ENCODE measurements around the gene CRIP3.
"Not testable (repeated sequence)": the region's sequence is repeated elsewhere in the genome, so short reads cannot be mapped to it uniquely, and the experiment has no call there.

Gene CRIP3

DNA sequence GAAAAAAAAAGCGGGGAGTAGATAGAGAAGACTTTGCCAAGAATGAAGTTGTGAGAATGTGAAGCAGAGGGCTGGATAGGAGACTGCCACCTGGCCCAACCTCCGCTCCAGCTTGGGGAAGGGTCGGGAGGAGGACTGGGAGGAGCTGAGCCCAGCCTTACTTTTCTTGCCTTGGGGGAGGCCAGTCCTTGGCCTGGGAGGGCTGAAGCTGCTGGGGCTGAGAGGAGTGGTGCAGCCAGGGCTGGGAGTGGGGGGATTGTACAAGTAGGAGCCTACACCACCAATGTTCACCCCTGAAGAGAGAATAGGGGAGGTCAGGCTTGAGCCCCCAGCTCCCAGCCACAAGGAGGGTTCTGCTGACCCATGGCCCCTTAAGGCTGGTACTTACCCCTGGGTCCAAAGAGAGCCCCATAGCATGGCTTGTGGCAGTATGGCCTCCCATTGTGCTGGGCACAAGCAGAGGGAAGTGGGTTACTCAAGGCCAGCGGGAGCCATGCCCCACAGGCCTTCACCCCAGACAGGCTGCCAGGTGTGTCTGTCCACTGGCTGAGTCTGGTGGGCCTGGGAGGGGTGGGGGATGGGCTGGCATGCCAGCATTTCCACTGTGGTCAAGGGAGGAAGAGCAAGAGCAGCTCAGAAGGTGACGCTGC, 1.1 kb downstream of the CRIP3 start:
- DNase-seq (ENCODE audit: insufficient read length, low spot score) (no peak), FAIRE-seq (no peak)

DNA sequence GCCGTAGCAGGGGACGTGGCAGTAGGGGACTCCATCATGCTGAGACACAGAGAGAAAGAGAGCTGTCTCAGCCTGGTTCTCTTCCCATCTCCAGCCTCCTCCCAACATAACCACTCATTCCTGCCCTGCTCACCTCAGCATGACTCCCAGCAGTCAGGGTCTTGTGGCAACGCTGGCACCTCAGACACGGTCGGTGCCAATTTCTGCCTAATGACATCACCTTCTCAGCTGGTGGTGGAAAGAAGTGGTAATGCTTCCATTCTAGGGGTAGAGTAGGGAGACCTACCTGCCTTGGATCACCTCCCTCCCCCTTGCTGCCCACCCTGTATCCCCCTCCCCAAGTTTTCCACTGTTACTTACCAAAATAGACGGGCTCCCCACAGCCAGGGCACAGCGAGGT, 2.5 kb downstream of the CRIP3 start:
- FAIRE-seq, result peak; percentile 33

DNA sequence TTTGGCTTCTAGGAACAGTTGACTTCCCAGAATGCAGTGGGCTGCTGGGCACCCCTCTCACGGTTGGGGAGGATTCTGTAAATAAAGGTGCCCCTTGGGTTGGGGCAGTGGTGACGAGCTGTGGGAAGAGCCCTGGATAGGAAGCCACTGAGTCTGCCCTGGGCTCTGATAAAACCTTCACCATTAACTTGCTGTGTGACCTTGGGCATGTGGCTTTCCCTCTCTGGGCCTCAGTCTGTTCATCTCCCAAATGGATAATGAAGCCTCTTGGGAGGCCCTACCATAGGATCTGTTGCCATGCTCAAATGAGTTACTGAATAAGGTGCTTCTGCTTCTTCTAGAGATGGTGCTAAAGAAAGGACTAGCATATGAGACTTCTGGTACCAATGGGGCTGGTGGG, 3.7 kb downstream of the CRIP3 start:
- no peak for FAIRE-seq
- DNase-seq (ENCODE audit: insufficient read length, low spot score), result no peak

More for the DNA sequence above, 2.5 kb downstream of the CRIP3 start:
- no peak for DNase-seq (ENCODE audit: insufficient read length, low spot score)

DNA sequence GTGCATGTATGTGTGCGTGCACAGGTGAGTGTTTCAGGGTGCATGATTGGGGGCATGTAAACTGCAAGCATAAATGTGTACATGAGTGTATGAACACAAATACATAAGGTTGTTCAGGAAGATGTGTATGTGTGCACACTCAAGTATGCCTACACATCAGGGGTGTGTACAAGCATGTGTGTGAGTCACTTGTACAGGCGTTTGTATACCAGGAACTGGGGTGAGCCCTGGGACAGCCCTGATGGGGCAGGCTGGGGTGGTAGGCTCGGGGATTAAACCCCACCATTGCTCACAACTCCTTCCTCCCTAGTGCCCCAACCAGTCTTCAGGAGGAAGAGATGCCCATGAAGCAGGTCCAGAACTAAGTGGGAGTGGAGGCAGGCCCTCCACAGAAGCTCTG, 4.3 kb downstream of the CRIP3 start:
- peak; percentile 57 for FAIRE-seq
- DNase-seq (ENCODE audit: insufficient read length, low spot score), result no peak

DNA sequence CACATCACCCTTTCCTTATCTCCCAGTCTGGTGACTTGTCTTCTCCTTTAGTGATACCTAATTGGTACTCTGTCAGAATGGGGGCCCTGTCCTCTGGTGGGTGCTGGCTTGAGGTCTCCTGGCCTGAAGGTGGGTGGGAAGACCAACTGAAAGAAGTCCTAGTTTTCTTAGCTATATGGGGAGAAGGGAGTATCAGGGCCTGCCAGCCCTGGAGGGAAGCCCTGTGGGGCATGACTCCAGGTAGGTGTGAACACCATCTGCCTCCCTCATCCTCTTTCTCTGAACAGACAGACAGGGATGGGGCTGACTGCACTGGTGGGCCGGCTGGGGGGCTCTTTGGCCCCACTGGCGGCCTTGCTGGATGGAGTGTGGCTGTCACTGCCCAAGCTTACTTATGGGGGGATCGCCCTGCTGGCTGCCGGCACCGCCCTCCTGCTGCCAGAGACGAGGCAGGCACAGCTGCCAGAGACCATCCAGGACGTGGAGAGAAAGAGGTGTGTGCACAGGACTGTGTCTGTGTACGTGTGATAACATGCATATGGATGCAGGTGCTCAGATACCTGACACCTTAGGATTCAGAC, 4.8 kb downstream of the CRIP3 start:
- DNase-seq (ENCODE audit: insufficient read length, low spot score), result no peak
- peak; percentile 20 for FAIRE-seq

DNA sequence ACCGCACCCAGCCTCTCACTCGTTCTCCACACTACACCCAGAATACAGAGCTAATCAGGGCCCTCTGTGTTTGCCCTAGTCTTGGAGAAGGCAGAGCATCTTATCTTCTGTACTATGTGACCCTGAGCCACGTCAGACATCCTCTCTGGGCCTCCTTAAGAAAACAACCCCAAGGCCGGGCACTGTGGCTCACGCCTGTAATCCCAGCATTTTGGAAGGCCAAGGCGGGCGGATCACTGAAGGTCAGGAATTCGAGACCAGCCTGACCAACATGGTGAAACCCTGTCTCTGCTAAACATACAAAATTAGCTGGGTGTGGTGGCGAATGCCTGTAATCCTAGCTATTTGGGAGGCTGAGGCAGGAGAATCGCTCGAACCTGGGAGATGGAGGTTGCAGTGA, 5.6 kb downstream of the CRIP3 start:
- not testable (repeated sequence) for DNase-seq (ENCODE audit: insufficient read length, low spot score); FAIRE-seq

DNA sequence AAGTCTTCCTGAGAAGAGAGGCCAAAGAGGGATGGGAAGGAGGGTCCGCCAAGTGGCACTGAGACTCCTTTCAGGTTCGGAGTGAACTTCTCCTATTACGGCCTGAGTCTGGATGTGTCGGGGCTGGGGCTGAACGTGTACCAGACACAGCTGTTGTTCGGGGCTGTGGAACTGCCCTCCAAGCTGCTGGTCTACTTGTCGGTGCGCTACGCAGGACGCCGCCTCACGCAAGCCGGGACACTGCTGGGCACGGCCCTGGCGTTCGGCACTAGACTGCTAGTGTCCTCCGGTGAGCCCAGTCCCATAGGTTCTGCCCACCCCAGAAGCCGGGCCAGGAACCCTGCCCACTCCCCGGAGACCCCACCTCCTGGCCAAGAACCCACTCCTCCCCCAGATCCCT, 6.5 kb downstream of the CRIP3 start:
- no peak for FAIRE-seq

DNA sequence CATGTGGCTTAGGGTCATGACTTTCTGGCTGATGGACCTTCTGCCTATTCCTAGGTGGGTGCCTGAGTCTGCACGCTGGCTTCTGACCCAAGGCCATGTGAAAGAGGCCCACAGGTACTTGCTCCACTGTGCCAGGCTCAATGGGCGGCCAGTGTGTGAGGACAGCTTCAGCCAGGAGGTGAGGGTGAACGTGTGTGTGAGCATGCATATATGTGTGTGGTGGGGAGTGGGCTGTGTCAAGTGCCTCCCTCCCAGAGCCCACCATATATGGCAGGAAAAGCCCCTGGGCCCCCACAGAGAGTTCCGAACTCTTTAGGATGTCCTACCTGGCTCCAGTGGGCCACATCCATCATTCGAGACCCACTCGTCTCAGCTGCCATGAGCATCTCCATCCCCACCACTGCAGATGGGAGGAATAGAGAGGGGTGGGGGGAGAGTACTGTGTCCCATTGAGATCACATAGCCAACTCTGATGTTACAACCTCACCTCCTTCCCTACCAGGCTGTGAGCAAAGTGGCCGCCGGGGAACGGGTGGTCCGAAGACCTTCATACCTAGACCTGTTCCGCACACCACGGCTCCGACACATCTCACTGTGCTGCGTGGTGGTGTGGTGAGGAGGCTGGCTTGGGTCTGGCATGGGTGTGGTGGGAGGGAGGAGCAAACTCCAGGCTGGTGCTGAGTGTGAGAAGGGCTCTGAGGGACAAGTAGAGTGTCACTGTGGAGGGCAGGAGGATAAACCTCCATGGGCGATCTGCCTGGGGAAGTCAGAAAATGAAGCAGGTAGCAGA, 7.3 kb downstream of the CRIP3 start:
- DNase-seq (ENCODE audit: insufficient read length, low spot score) (no peak), FAIRE-seq (peak; percentile 46)

More for the DNA sequence above, 6.5 kb downstream of the CRIP3 start:
- no peak for DNase-seq (ENCODE audit: insufficient read length, low spot score)

DNA sequence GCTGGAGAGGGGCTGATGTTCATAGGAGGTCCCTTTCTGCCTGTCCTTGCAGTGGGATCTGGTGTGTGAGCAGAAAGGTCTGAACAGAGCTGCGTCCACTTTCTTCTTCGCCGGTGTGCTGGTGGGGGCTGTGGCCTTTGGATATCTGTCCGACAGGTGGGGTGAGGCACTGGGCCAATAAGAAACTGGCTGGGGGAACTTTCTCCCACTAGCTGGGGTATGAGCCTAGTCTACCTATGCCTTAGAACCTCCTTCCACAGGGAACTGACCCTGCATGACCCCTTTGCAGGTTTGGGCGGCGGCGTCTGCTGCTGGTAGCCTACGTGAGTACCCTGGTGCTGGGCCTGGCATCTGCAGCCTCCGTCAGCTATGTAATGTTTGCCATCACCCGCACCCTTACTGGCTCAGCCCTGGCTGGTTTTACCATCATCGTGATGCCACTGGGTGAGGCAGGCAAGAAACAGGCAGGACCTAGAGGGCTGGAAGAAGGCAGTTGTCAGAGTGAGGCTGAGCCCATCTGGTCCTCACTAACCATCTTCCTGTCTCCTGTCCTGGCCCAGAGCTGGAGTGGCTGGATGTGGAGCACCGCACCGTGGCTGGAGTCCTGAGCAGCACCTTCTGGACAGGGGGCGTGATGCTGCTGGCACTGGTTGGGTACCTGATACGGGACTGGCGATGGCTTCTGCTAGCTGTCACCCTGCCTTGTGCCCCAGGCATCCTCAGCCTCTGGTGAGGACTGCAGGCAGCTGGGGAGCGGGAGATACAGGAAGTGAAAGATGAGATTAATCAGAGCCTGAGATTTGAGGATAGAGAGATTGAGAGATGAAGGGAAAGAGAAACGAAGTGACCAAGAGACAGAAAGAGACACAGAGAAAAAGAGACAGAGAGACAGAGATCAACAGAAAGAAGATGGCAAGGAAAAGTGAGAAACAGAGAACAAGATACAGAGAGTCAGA, 9.0 kb downstream of the CRIP3 start:
- no peak for DNase-seq (ENCODE audit: insufficient read length, low spot score)

DNA sequence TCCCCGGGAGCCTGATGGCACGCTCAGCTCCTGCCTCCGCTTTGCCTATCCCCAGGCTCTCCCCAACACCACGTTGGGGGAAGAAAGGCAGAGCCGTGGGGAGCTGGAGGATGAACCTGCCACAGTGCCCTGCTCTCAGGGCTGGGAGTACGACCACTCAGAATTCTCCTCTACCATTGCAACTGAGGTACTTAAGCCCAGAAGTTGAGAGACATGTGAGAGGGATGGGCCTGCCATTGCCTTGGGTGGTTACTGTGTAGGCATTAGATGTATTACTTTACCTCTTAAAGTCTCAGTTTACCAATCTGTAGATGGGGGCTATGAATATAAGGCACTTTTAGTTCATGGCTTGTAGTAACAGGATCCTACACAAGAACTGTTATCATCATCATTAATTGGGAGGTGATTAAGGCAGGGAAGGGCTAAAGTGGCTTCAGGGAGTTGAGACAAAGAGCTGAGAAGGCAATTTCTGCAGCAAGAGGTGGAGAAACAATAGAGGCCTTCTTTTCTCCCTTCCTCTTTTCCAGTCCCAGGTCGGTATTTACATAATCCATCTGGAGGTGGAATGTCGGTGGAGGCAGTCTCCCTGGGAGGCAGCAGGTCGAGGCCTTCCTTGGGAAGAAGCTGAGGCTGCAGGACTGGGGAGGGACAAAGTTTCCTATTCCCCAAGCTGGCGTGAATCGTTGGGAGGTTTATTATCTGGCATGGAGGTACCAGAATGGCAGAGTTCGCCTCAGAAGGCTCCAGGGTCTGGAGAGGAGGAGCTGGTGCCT, 9.9 kb downstream of the CRIP3 start:
- FAIRE-seq, result no peak
- DNase-seq (ENCODE audit: insufficient read length, low spot score), result no peak

More for the DNA sequence above, 9.0 kb downstream of the CRIP3 start:
- FAIRE-seq, result no peak

DNA sequence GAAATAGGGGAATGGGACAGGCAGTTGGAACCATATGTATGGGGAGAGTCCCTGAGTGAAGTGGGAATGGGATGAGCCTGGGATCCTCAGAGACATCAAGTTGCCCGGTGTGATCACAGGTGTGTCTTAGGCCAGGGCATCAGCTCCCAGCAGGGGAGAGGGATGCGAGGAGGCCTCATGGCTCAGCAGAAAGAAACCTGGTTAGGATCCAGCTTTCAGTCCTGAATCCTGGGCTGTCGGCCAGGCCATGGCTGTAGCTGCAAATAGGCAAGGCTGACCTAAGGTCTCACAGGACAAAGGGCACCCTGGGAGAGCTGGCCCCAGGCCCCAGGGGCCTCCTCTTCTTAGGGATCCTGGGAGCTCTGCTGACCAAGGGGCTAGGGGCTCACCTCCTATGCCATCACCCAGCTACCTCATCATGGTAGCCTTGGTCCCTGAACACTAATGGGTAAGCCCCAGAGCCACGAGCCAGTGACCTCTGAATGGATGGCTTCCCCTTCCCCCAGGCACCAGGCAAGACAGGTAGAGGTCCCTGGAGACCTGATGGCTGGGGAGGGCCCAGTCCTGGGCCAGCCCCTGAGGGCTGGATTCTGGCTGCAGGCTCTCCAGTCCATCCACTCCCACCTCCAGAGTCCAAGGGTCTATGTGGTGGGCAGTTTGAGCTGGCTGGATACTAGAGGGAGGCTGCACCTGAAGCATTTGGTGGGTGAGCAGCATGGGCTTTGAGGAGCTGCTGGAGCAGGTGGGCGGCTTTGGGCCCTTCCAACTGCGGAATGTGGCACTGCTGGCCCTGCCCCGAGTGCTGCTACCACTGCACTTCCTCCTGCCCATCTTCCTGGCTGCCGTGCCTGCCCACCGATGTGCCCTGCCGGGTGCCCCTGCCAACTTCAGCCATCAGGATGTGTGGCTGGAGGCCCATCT, 10.7 kb downstream of the CRIP3 start, which contains the start of gene SLC22A7:
Gene SLC22A7, plus strand, starts transcription at position 617 of the 921 bp plus-strand sequence. Its CDS starts 99 bp downstream, at position 716.
- DNase-seq (ENCODE audit: insufficient read length, low spot score) (no peak), FAIRE-seq (no peak)

DNA sequence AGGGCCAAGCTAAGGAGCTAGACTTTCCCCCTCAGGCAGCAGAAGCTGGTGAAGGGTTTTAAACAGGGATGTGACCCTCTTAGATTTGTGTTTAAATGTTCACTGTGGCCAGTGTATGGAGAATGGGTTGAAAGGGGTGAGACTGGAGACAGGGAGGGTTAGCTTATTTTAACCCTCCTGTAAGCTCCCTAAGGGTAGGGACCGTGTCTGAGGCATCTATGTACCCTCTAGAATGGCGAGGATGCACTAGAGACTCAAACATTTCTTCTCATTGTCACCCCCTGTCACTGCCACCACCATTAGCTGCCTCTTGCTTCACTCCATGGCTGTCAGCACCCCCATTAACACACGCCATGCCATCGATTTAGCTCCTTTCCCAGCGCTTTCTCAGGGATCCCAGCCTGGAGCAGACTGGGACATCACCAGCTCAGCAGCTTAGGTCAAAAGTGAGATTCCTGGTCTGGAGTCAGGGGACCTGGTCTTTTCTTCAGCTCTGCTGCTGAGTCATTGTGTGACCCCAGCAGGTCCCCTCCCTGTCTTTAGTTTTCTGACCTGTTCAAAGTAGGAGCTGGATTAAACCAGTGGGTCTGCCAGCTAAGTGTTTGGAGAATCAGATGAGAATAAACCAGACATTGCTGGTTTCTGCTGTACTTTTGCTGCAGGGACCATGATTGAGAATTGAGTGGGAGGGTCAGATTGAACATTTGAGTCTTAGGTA, 11.7 kb downstream of the CRIP3 start:
- FAIRE-seq (no peak), DNase-seq (ENCODE audit: insufficient read length, low spot score) (no peak)

DNA sequence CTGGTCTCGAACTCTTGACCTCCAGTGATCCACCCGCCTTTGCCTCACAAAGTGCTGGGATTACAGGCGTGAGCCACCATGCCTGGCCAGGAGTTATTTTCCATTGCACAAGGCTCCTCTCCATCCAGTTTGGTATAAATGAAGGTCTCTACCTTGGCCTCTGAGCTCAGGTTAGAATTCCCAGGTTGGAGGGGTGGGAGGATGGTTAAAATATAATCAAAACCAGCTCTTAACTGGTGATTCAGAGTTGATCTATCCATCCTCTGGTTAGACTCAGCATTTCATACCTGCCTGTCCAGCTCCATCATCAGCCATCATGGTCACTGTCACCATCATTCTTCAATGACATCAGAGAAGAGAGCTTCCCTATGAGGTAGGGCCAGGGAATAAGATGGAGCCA, 13.2 kb downstream of the CRIP3 start:
- DNase-seq (ENCODE audit: insufficient read length, low spot score) (no peak), FAIRE-seq (no peak)

DNA sequence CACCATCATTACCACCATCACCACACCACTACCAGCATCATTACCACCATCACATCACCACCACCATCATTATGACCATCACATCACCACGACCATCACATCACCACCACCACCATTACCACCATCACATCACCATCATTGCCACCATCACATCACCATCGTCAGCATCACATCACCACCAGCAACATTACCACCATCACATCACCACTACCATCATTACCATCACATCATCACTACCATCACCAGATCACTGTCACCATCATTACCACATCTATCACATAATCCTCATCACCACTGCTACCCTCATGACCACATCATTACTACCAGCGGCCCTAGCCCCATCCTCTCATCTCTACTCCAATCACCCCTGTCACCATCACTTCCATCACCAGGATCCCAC, 14.1 kb downstream of the CRIP3 start:
- FAIRE-seq (no peak), DNase-seq (ENCODE audit: insufficient read length, low spot score) (no peak)

DNA sequence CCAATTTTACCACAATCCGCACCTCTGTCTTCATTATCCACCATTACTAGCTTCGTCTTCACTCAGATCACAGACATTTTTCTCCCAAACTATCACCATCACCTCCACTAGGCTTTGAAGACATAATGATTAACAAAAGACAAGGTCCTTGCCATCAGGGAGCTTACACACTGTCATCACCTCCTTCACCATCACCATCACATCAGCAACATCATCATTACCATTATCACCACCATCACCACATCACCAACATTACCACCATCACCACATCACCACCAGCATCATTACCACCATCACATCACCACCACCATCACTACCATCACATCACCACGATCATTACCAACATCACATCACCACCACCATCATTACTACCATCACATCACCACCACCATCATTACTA, 14.9 kb downstream of the CRIP3 start:
- no peak for FAIRE-seq
- no peak for DNase-seq (ENCODE audit: insufficient read length, low spot score)

DNA sequence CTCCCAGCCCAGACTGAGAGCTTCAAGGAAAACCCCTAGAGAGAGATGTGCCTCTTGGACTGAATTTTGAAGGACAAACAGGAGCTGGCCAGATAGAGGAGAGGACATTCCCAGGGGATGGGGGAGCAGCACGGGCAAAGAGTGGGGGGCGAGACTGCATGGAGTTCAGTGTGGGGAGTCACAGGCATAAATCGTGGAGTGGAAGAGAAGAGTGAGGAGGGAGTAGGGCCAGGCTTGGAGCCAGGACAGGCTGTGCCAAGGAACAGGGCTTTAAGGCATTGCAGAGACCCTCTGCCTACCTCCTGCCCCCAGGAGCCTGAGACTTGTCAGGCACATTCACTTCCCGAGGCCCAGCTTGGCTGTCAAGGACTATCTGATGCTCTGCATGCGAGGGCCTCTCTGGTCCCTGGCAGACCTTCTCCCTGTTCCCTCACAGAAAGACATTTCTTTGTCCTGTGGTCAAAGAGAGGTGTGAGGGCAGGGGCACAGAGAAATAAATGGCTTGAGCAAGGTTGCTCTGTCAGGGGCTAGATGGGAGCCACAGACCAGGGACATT, 15.8 kb downstream of the CRIP3 start:
- no peak for DNase-seq (ENCODE audit: insufficient read length, low spot score)
- FAIRE-seq, result no peak

DNA sequence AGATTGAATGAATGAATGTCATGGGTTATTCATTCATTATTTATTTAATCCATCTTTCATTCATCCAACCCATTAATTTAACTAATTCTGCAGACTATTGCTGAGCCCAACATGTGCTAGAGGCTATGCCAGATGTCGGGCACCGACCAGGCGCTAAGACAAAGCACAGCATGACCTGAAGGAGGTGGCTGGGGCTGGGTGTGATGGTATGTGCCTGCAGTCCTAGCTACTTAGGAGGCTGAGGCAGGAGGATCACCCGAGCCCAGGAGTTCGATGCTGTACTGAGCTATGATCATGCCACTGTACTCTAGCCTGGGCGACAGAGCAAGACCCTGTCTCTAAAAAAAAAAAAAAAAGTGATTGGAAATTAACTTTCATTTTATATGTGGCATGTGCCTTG, 16.3 kb downstream of the CRIP3 start:
- no peak for DNase-seq (ENCODE audit: insufficient read length, low spot score)
- no peak for FAIRE-seq

DNA sequence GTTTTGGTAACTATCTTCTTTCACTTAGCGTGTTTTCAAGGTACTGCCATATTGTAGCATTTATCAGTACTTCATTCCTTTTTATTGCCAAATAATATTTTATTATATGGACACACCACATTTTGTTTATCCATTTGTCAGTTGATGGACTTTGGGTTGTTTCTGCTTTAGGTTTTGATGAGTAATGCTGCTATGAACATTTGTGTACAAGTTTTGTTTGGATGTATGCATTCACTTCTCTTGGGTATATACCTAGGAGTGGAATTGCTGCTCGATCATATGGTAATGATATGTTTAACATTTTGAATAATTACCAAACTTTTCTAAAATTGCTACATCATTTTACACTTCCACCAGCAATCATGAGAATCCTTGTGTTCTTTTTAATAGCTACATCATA, 16.9 kb downstream of the CRIP3 start:
- FAIRE-seq, result no peak
- DNase-seq (ENCODE audit: insufficient read length, low spot score), result no peak

Data from HTR-8/SVneo (cell line).